ENCODE measurements around the gene MEIOSIN. TPM values are rescaled to one million over a fixed set of nuclear protein-coding genes. Genes with fewer than 3 reads are reported as not detected.

Gene MEIOSIN
- polyA plus RNA-seq, 1 donor from 2014 or later: not detected

- Histone ChIP-seq H2AFZ (ENCODE audit: low read depth, low read length) (no peak overlapping the region), H3K9me3 (ENCODE audit: low read length) (no peaks in the 10 kb centered on the region), H3K9me2 (ENCODE audit: insufficient read depth, low read length) (no peaks in the 10 kb centered on the region), H4K20me1 (ENCODE audit: insufficient read depth) (no peaks in the 10 kb centered on the region), H3K4me3 (ENCODE audit: low read length) (no peak overlapping the region), H3K36me3 (ENCODE audit: insufficient read depth, low read length) (no peaks in the 10 kb centered on the region), H3K27me3 (ENCODE audit: insufficient read depth, low read depth, low read length) (peaks cover 22% of the 10 kb centered on the region), H3F3A (ENCODE audit: insufficient read depth, low read length, poor library complexity, severe bottlenecking) (no peaks in the 10 kb centered on the region), H3K9ac (ENCODE audit: low read length) (no peak overlapping the region), H3K4me2 (ENCODE audit: low read length) (no peak overlapping the region), H3K79me2 (replicated peaks; ENCODE audit: insufficient read depth, low read length) (no peaks in the 10 kb centered on the region), H3K27ac (ENCODE audit: low read length) (no peak overlapping the region)
- TF ChIP-seq MXI1 (conservative IDR thresholded peaks at IDR 0.05; ENCODE audit: poor library complexity, severe bottlenecking) (no peak), RAD21 (conservative IDR thresholded peaks at IDR 0.05) (no peak)
- TF ChIP-seq, protein P1, sequence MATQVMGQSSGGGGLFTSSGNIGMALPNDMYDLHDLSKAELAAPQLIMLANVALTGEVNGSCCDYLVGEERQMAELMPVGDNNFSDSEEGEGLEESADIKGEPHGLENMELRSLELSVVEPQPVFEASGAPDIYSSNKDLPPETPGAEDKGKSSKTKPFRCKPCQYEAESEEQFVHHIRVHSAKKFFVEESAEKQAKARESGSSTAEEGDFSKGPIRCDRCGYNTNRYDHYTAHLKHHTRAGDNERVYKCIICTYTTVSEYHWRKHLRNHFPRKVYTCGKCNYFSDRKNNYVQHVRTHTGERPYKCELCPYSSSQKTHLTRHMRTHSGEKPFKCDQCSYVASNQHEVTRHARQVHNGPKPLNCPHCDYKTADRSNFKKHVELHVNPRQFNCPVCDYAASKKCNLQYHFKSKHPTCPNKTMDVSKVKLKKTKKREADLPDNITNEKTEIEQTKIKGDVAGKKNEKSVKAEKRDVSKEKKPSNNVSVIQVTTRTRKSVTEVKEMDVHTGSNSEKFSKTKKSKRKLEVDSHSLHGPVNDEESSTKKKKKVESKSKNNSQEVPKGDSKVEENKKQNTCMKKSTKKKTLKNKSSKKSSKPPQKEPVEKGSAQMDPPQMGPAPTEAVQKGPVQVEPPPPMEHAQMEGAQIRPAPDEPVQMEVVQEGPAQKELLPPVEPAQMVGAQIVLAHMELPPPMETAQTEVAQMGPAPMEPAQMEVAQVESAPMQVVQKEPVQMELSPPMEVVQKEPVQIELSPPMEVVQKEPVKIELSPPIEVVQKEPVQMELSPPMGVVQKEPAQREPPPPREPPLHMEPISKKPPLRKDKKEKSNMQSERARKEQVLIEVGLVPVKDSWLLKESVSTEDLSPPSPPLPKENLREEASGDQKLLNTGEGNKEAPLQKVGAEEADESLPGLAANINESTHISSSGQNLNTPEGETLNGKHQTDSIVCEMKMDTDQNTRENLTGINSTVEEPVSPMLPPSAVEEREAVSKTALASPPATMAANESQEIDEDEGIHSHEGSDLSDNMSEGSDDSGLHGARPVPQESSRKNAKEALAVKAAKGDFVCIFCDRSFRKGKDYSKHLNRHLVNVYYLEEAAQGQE (IDR thresholded peaks at IDR 0.05; ENCODE audit: borderline replicate concordance): no peak
These were observed 33.1 kb downstream of the MEIOSIN start for GRCh38 chr19:45766296-45766868.

DNA sequence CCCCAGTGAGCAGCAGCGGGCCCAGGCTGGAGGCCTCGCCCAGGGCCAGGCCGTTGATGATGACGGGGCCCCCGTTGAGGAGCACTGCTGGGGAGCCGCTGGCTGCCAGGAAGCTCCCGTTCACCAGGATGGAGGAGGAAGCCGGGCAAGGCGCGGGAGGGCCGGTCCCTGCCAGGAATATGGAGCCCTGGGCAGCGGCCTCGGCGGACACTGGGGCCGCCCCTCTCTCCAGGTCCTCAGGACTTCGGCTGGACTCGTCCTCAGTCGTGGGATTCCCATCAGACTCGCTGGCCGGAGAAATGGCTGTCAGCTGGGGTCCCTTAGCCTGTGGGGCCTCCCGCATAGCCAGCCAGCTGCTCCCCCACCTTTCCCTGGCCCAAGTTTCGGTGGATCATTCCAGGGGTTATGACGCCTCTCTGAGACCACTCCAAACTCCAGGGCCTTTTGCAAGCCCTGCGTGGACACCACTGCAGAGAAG lies 33.7 kb downstream of the MEIOSIN start:
- Histone ChIP-seq H3K9ac (ENCODE audit: low read length) (no peak overlapping the region), H4K20me1 (ENCODE audit: insufficient read depth) (no peaks in the 10 kb centered on the region), H3F3A (ENCODE audit: insufficient read depth, low read length, poor library complexity, severe bottlenecking) (no peaks in the 10 kb centered on the region), H3K27me3 (ENCODE audit: insufficient read depth, low read depth, low read length) (peaks cover 22% of the 10 kb centered on the region), H3K27ac (ENCODE audit: low read length) (no peak overlapping the region), H2AFZ (ENCODE audit: low read depth, low read length) (no peak overlapping the region), H3K9me3 (ENCODE audit: low read length) (no peaks in the 10 kb centered on the region), H3K4me2 (ENCODE audit: low read length) (no peak overlapping the region), H3K4me3 (ENCODE audit: low read length) (no peak overlapping the region), H3K36me3 (ENCODE audit: insufficient read depth, low read length) (no peaks in the 10 kb centered on the region), H3K79me2 (replicated peaks; ENCODE audit: insufficient read depth, low read length) (no peaks in the 10 kb centered on the region), H3K9me2 (ENCODE audit: insufficient read depth, low read length) (no peaks in the 10 kb centered on the region)
- no peak for TF ChIP-seq RAD21 (conservative IDR thresholded peaks at IDR 0.05)
- TF ChIP-seq, protein P1 (IDR thresholded peaks at IDR 0.05; ENCODE audit: borderline replicate concordance): no peak
- no peak for TF ChIP-seq POLR2AphosphoS5 (IDR thresholded peaks at IDR 0.05)
- no peak for TF ChIP-seq TAF1 (IDR thresholded peaks at IDR 0.05; ENCODE audit: low read depth)
- TF ChIP-seq, protein P2, sequence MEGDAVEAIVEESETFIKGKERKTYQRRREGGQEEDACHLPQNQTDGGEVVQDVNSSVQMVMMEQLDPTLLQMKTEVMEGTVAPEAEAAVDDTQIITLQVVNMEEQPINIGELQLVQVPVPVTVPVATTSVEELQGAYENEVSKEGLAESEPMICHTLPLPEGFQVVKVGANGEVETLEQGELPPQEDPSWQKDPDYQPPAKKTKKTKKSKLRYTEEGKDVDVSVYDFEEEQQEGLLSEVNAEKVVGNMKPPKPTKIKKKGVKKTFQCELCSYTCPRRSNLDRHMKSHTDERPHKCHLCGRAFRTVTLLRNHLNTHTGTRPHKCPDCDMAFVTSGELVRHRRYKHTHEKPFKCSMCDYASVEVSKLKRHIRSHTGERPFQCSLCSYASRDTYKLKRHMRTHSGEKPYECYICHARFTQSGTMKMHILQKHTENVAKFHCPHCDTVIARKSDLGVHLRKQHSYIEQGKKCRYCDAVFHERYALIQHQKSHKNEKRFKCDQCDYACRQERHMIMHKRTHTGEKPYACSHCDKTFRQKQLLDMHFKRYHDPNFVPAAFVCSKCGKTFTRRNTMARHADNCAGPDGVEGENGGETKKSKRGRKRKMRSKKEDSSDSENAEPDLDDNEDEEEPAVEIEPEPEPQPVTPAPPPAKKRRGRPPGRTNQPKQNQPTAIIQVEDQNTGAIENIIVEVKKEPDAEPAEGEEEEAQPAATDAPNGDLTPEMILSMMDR (IDR thresholded peaks at IDR 0.05; ENCODE audit: poor library complexity, severe bottlenecking): no peak
- no peak for TF ChIP-seq EZH2 (IDR thresholded peaks at IDR 0.05; ENCODE audit: borderline replicate concordance, insufficient read depth, low read length, poor library complexity, severe bottlenecking)
- TF ChIP-seq SMC3 (conservative IDR thresholded peaks at IDR 0.05; ENCODE audit: poor library complexity): no peak
- no peak for TF ChIP-seq MXI1 (conservative IDR thresholded peaks at IDR 0.05; ENCODE audit: poor library complexity, severe bottlenecking)
- no peak for TF ChIP-seq EP300 (conservative IDR thresholded peaks at IDR 0.05; ENCODE audit: poor library complexity, severe bottlenecking)
